IPS-18a (cell line): ENCODE results near the gene DNAI1.

ENCODE experiments used
- H3K27ac ChIP-seq: one replicate; pipeline ENCODE4 v1.5.1; 2013; ENCODE audit warnings: low read length
- H3K27me3 ChIP-seq: one replicate; pipeline ENCODE4 v1.6.1; 2013; ENCODE audit warnings: mild to moderate bottlenecking, low read length; ENCODE audit not compliant: control insufficient read depth, insufficient read depth
- H3K36me3 ChIP-seq: one replicate; pipeline ENCODE4 v1.6.1; 2013; ENCODE audit warnings: low read depth, low read length; ENCODE audit not compliant: control insufficient read depth
- H3K4me1 ChIP-seq: one replicate; pipeline ENCODE4 v1.6.1; 2013; ENCODE audit warnings: low read depth, low read length; ENCODE audit not compliant: control insufficient read depth
- H3K4me3 ChIP-seq: one replicate; pipeline ENCODE4 v1.5.1; 2013; ENCODE audit warnings: low read length
- H3K9ac ChIP-seq: one replicate; pipeline ENCODE4 v1.6.1; 2013; ENCODE audit warnings: mild to moderate bottlenecking, low read length, moderate library complexity
- H3K9me3 ChIP-seq: one replicate; pipeline ENCODE4 v1.6.1; 2013; ENCODE audit warnings: low read depth, low read length; ENCODE audit not compliant: control insufficient read depth

The DNAI1 gene

GRCh38 chr9:34452568-34452967 is 6.0 kb upstream of the DNAI1 start:
- Histone ChIP-seq H3K9ac (no peak overlapping the region), H3K27me3 (peaks cover 15% of the 10 kb centered on the region), H3K9me3 (no peaks in the 10 kb centered on the region), H3K36me3 (no peaks in the 10 kb centered on the region), H3K27ac (no peak overlapping the region), H3K4me3 (no peak overlapping the region), H3K4me1 (peaks cover 10% of the 10 kb centered on the region)

GRCh38 chr9:34454571-34455065 is 4.0 kb upstream of the DNAI1 start:
- Histone ChIP-seq H3K27me3 (peaks cover 23% of the 10 kb centered on the region), H3K9ac (no peak overlapping the region), H3K4me3 (no peak overlapping the region), H3K36me3 (no peaks in the 10 kb centered on the region), H3K27ac (no peak overlapping the region), H3K9me3 (no peaks in the 10 kb centered on the region), H3K4me1 (peaks cover 14% of the 10 kb centered on the region)

GRCh38 chr9:34456151-34456550 is 2.5 kb upstream of the DNAI1 start:
- no peak overlapping the region for H3K27ac ChIP-seq
- no peaks in the 10 kb centered on the region for H3K36me3 ChIP-seq
- H3K9me3 ChIP-seq: no peaks in the 10 kb centered on the region
- H3K4me1 ChIP-seq: peaks cover 10% of the 10 kb centered on the region
- H3K4me3 ChIP-seq: no peak overlapping the region
- H3K27me3 ChIP-seq: peaks cover 29% of the 10 kb centered on the region
- H3K9ac ChIP-seq: no peak overlapping the region

- peak overlapping the region; percentile 84 for H3K4me3 ChIP-seq
- no peaks in the 10 kb centered on the region for H3K36me3 ChIP-seq
- H3K9ac ChIP-seq: peak overlapping the region; percentile 65
- no peaks in the 10 kb centered on the region for H3K9me3 ChIP-seq
- H3K4me1 ChIP-seq: peaks cover 4% of the 10 kb centered on the region
- peaks cover 29% of the 10 kb centered on the region for H3K27me3 ChIP-seq
- no peak overlapping the region for H3K27ac ChIP-seq
These were observed 1.9 kb upstream of the DNAI1 start for GRCh38 chr9:34456746-34457145.

GRCh38 chr9:34457266-34458012 is 1.2 kb upstream of the DNAI1 start:
- Histone ChIP-seq H3K4me1 (peaks cover 4% of the 10 kb centered on the region), H3K9ac (peak overlapping the region; percentile 65), H3K9me3 (no peaks in the 10 kb centered on the region), H3K36me3 (no peaks in the 10 kb centered on the region), H3K27ac (no peak overlapping the region), H3K27me3 (peaks cover 29% of the 10 kb centered on the region), H3K4me3 (peak overlapping the region; percentile 84)

- no peak overlapping the region for H3K9ac ChIP-seq
- H3K4me1 ChIP-seq: peaks cover 4% of the 10 kb centered on the region
- H3K27me3 ChIP-seq: peaks cover 29% of the 10 kb centered on the region
- H3K9me3 ChIP-seq: no peaks in the 10 kb centered on the region
- peak overlapping the region; percentile 62 for H3K4me3 ChIP-seq
- no peak overlapping the region for H3K27ac ChIP-seq
- no peaks in the 10 kb centered on the region for H3K36me3 ChIP-seq
These were observed 345 bp downstream of the DNAI1 start for GRCh38 chr9:34458959-34459340.

- peaks cover 4% of the 10 kb centered on the region for H3K4me1 ChIP-seq
- no peaks in the 10 kb centered on the region for H3K9me3 ChIP-seq
- H3K36me3 ChIP-seq: no peaks in the 10 kb centered on the region
- H3K27me3 ChIP-seq: peaks cover 29% of the 10 kb centered on the region
- H3K4me3 ChIP-seq: peak overlapping the region; percentile 62
- H3K9ac ChIP-seq: no peak overlapping the region
- no peak overlapping the region for H3K27ac ChIP-seq
These were observed 751 bp downstream of the DNAI1 start for GRCh38 chr9:34459356-34459755.

- no peaks in the 10 kb centered on the region for H3K36me3 ChIP-seq
- no peaks in the 10 kb centered on the region for H3K9me3 ChIP-seq
- H3K27ac ChIP-seq: no peak overlapping the region
These were observed 1.3 kb downstream of the DNAI1 start for GRCh38 chr9:34459941-34460340.

GRCh38 chr9:34463098-34463900 is 4.7 kb downstream of the DNAI1 start:
- Histone ChIP-seq H3K27me3 (peaks cover 14% of the 10 kb centered on the region), H3K9ac (no peak overlapping the region)

More at GRCh38 chr9:34459941-34460340, 1.3 kb downstream of the DNAI1 start:
- no peak overlapping the region for H3K4me3 ChIP-seq
- H3K9ac ChIP-seq: no peak overlapping the region
- peaks cover 4% of the 10 kb centered on the region for H3K4me1 ChIP-seq
- peaks cover 29% of the 10 kb centered on the region for H3K27me3 ChIP-seq

GRCh38 chr9:34463901-34464232 is 5.3 kb downstream of the DNAI1 start:
- H3K27me3 ChIP-seq: peaks cover 13% of the 10 kb centered on the region
- H3K4me3 ChIP-seq: no peak overlapping the region
- no peaks in the 10 kb centered on the region for H3K36me3 ChIP-seq
- H3K9me3 ChIP-seq: no peaks in the 10 kb centered on the region
- peaks cover 5% of the 10 kb centered on the region for H3K4me1 ChIP-seq
- H3K27ac ChIP-seq: no peak overlapping the region
- no peak overlapping the region for H3K9ac ChIP-seq

More at GRCh38 chr9:34463098-34463900, 4.7 kb downstream of the DNAI1 start:
- Histone ChIP-seq H3K27ac (no peak overlapping the region), H3K36me3 (no peaks in the 10 kb centered on the region), H3K4me3 (no peak overlapping the region), H3K9me3 (no peaks in the 10 kb centered on the region), H3K4me1 (peaks cover 7% of the 10 kb centered on the region)

- Histone ChIP-seq H3K27ac (no peak overlapping the region), H3K36me3 (no peaks in the 10 kb centered on the region), H3K9ac (no peak overlapping the region), H3K9me3 (no peaks in the 10 kb centered on the region), H3K27me3 (peaks cover 6% of the 10 kb centered on the region), H3K4me1 (peaks cover 3% of the 10 kb centered on the region), H3K4me3 (no peak overlapping the region)
These were observed 6.0 kb downstream of the DNAI1 start for GRCh38 chr9:34464571-34464970.
